ENCODE measurements around the gene LNP1. TPM values are rescaled to one million over a fixed set of nuclear protein-coding genes. Genes with fewer than 3 reads are reported as not detected.
A peak's percentile ranks its signal among the peaks of the same experiment; 100 is the strongest.
"Not testable (repeated sequence)": the region's sequence is repeated elsewhere in the genome, so short reads cannot be mapped to it uniquely, and the experiment has no call there.

The LNP1 gene, protein sequence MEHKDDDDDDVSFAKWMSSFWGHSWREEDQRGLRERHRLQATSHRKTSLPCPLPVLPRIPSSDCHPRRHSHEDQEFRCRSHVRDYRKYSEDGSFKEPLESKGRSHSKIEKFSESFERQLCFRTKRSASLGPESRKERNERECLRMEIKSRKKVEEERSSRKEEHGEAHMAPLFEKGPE
- total RNA-seq (1 to 10 TPM; 2.8 to 5.1 TPM), polyA plus RNA-seq (10 to 100 TPM in 1 of 2 donors, 1 to 10 TPM in 1; 6.5 to 12.8 TPM)
- long read RNA-seq, donor 1, transcript LNP1-201 (4 exons, 2,210 nt): major isoform, 9 of 13 reads
- long read RNA-seq, donor 1, partial matches to known transcripts: 3 of 13 reads
- long read RNA-seq, donor 1, other reads (novel, unspliced or antisense): 1 of 13 reads
- long read RNA-seq, donor 2, partial matches to known transcripts: 3 of 5 reads
- long read RNA-seq, donor 2, other reads (novel, unspliced or antisense): 0 of 5 reads

DNA sequence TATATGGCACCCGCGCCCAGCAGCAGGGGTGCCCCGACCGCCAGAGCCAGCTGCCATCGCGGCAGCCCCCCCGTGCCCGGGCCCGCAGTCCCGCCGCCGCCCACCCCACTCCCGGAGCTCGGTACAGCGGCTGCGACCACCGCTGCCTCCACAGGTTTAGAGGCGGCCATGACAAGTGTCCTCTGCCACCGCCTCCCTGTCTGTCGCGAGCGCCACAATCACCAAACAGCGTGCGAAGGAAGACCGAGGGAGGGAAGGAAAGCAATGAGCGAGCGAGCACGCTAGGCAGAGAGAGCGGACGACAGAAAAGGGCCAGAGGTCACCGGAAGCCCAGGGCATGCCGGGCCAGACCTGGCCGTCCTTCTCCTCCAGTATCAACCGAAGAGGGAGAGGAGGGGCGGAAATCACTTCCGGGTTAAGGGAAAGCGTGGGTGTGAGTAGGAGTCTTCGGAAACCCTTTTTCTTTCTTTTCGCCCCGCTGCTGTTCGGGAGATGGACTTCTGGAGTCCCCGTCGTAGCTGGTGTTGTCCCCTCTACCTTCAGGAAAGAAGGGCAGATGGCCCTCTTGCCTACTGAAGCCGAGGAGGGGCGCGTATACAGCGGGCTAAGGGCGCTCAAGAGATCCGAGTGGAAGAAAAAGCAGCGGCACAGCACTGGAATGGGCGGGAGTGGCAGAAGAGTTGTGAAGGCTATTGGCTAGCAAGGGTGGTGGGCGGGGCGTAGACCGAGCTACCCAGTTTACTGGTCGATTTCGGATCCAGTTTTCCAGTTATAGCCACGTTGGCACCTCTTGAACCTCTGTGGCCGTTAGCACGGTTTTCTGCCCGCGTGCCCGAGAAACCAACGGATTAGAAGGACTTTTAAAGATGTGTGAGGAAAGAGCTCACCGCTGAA is at the start of gene LNP1, which contains the start of gene TOMM70:
LNP1 (plus strand) TSS at position 760 of the 894 bp plus-strand sequence. CDS start 28,191 bp downstream, outside the sequence.
TOMM70 (minus strand) TSS at position 310 of the 894 bp plus-strand sequence; CDS start at position 170, 140 bp downstream.
- H3K36me3 ChIP-seq (ENCODE audit: control insufficient read depth in 1 of 2, insufficient read depth in 2 of 2, low read length in 1 of 2): no peaks in the 10 kb centered on the region
- peak within 1 kb of the TSS; percentile 34 to 92 for H3K27ac ChIP-seq (ENCODE audit: low read depth in 1 of 2, low read length in 2 of 2)
- H3K27me3 ChIP-seq (ENCODE audit: control insufficient read depth in 1 of 2, insufficient read depth in 2 of 2, low read length in 1 of 2): no peaks in the 10 kb centered on the region
- no peaks in the 10 kb centered on the region for H3K9me3 ChIP-seq (ENCODE audit: control insufficient read depth, low read length)
- DNase-seq: peak; percentile 98 to 99
- WGBS, 2 donors: 0 to 1% methylated on average over 59 to 64 of the region's 64 CpGs
- H3K4me1 ChIP-seq (ENCODE audit: control insufficient read depth in 1 of 2, insufficient read depth in 2 of 2, low read length in 2 of 2): no peaks in the 10 kb centered on the region
- intact Hi-C loops (cut with DNase I): loop anchor here (5.0 to 10.0 kb wide), 2 partner anchors 66 to 91 kb away; partner anchors contain the start of genes NIT2 (in 1 of the 2) and TMEM45A (in 1 of the 2)
- peak; percentile 99 for ATAC-seq (ENCODE audit: low FRiP score)
- H3K4me3 ChIP-seq (ENCODE audit: low read length in 2 of 2): peak within 1 kb of the TSS; percentile 92 to 96

DNA sequence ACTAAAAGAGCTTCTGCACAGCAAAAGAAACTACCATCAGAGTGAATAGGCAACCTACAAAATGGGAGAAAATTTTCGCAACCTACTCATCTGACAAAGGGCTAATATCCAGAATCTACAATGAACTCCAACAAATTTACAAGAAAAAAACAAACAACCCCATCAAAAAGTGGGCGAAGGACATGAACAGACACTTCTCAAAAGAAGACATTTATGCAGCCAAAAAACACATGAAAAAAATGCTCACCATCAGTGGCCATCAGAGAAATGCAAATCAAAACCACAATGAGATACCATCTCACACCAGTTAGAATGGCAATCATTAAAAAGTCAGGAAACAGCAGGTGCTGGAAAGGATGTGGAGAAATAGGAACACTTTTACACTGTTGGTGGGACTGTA is 49.6 kb upstream of the LNP1 start:
- intact Hi-C loops (cut with DNase I); H3K4me3 ChIP-seq (ENCODE audit: low read length in 2 of 2); DNase-seq; H3K27me3 ChIP-seq (ENCODE audit: control insufficient read depth in 1 of 2, insufficient read depth in 2 of 2, low read length in 1 of 2); H3K9me3 ChIP-seq (ENCODE audit: control insufficient read depth, low read length); H3K4me1 ChIP-seq (ENCODE audit: control insufficient read depth in 1 of 2, insufficient read depth in 2 of 2, low read length in 2 of 2); H3K27ac ChIP-seq (ENCODE audit: low read depth in 1 of 2, low read length in 2 of 2); ATAC-seq (ENCODE audit: low FRiP score): not testable (repeated sequence)
- peaks cover 10 to 23% of the 10 kb centered on the region in 2 donors for H3K36me3 ChIP-seq (ENCODE audit: control insufficient read depth in 1 of 2, insufficient read depth in 2 of 2, low read length in 1 of 2)
- 100% methylated on average over 2 of the region's 2 CpGs; no CpG with 5 or more reads in 1 of the 2 donors for WGBS, 2 donors

DNA sequence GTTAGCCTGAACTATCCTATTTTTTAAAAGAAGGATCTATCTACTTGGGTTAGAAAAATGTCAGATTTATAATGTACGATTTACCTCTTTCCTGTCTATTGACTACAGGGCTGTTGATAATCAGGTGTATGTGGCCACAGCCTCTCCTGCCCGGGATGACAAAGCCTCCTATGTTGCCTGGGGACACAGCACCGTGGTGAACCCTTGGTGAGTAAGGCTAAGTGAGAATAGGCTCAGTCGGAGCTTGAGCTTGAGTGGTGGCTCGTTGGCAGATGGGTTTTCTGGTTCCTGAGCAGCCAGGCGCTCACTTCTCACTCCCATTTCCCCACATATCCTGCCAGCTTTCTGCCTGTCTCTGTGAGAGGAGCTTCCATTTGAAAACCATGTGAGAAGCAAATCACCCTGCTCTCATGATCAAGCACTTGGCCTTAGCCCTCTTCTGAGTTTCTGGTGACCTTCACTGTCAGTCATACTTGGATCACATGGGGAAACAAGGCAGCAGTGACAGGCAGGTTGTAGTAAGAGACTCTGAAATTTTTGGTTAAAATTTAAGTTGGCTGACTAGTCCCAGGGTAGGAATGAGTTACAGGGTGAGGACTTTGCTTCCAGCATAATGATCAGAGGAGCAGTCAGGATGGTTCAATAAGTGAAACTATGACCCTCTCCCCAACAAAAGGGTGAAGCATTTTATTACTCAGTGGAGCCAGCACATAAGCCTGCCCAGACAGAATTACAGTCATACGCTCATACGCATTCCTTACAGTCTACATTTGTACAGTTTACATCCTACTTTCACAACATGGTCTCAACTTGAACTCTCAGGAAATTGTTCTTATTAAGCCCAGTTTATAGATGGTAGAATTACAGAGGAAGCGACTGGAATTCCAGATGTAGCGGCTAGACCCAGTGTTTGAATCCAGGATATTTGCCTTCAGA is 48.8 kb upstream of the LNP1 start:
- intact Hi-C loops (cut with DNase I): no loop called here
- no peak overlapping the region for H3K4me3 ChIP-seq (ENCODE audit: low read length in 2 of 2)
- 95 to 97% methylated on average over 10 of the region's 10 CpGs for WGBS, 2 donors
- DNase-seq (no peak), ATAC-seq (ENCODE audit: low FRiP score) (no peak)
- no peaks in the 10 kb centered on the region for H3K27me3 ChIP-seq (ENCODE audit: control insufficient read depth in 1 of 2, insufficient read depth in 2 of 2, low read length in 1 of 2)
- H3K4me1 ChIP-seq (ENCODE audit: control insufficient read depth in 1 of 2, insufficient read depth in 2 of 2, low read length in 2 of 2): no peaks in the 10 kb centered on the region
- H3K36me3 ChIP-seq (ENCODE audit: control insufficient read depth in 1 of 2, insufficient read depth in 2 of 2, low read length in 1 of 2): peaks cover 10 to 23% of the 10 kb centered on the region in 2 donors
- peaks cover 1% of the 10 kb centered on the region for H3K9me3 ChIP-seq (ENCODE audit: control insufficient read depth, low read length)
- H3K27ac ChIP-seq (ENCODE audit: low read depth in 1 of 2, low read length in 2 of 2): no peak overlapping the region

DNA sequence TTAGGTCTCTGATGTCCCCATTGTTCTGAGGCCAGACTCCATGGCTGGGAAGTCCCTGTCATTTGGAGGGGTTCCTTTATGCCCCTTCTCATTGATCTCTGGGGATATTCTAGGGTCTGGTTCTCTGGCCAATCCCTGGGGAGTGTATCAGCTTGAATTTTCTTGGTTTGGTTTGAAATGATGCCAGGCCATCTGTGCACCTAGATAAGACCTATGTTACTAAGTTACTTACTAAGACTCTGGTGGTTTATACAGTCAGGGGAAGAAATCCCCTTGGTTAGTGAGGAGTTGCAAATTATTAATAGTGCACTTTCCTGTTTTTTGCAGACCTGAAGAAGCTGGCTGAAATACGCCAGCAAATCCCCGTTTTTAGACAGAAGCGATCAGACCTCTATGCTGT is 46.5 kb upstream of the LNP1 start:
- Histone ChIP-seq H3K36me3 (ENCODE audit: control insufficient read depth in 1 of 2, insufficient read depth in 2 of 2, low read length in 1 of 2) (peaks cover 10 to 18% of the 10 kb centered on the region in 2 donors), H3K4me3 (ENCODE audit: low read length in 2 of 2) (no peak overlapping the region), H3K27ac (ENCODE audit: low read depth in 1 of 2, low read length in 2 of 2) (no peak overlapping the region), H3K27me3 (ENCODE audit: control insufficient read depth in 1 of 2, insufficient read depth in 2 of 2, low read length in 1 of 2) (no peaks in the 10 kb centered on the region), H3K9me3 (ENCODE audit: control insufficient read depth, low read length) (peaks cover 1% of the 10 kb centered on the region), H3K4me1 (ENCODE audit: control insufficient read depth in 1 of 2, insufficient read depth in 2 of 2, low read length in 2 of 2) (no peaks in the 10 kb centered on the region)
- DNase-seq: no peak
- no peak for ATAC-seq (ENCODE audit: low FRiP score)
- intact Hi-C loops (cut with DNase I): no loop called here
- WGBS, 2 donors: 81 to 93% methylated on average over 3 of the region's 3 CpGs

DNA sequence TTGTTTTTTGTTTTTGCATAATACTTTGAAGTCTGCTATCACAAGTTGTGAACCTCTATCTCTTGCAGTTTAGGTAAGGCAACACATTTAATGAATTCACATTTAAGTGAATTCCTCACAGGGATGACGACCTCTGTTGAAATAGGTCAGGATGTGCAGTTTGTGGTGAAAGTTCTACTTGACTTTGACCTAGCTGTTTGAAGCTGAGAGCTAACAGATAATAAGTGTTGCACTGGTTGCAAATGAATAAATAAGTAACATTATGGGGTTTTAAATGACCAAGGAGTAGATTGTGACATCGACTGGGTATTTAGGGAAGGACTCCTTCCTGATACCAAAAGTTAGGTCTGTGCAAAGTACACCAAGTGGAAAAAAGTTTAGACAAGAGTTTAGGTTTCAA is 42.9 kb upstream of the LNP1 start:
- intact Hi-C loops (cut with DNase I): no loop called here
- 94 to 95% methylated on average over 2 of the region's 2 CpGs for WGBS, 2 donors
- peaks cover 3% of the 10 kb centered on the region for H3K9me3 ChIP-seq (ENCODE audit: control insufficient read depth, low read length)
- DNase-seq (no peak), ATAC-seq (ENCODE audit: low FRiP score) (no peak)
- no peak overlapping the region for H3K4me3 ChIP-seq (ENCODE audit: low read length in 2 of 2)
- no peaks in the 10 kb centered on the region for H3K4me1 ChIP-seq (ENCODE audit: control insufficient read depth in 1 of 2, insufficient read depth in 2 of 2, low read length in 2 of 2)
- H3K27me3 ChIP-seq (ENCODE audit: control insufficient read depth in 1 of 2, insufficient read depth in 2 of 2, low read length in 1 of 2): no peaks in the 10 kb centered on the region
- no peak overlapping the region for H3K27ac ChIP-seq (ENCODE audit: low read depth in 1 of 2, low read length in 2 of 2)
- H3K36me3 ChIP-seq (ENCODE audit: control insufficient read depth in 1 of 2, insufficient read depth in 2 of 2, low read length in 1 of 2): peaks cover 1 to 14% of the 10 kb centered on the region in 2 donors

DNA sequence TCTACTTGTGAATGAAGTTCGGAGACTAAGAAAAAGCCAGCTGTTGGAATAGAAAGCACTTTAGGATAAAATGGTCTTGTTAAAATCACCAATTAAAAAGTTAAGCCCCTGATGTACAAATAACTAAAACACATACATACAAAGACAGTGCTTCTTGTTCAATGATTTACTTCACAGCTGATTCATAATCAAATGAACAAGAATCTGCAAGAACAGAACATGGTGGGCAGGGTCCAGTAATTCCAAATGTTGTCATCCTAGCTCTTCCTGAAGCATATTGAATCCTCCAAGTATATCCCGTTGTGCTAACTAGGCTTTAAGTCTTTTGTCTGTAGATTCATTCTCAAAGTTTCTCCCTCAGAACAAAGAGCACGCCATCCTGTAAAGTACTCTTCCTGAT is 42.3 kb upstream of the LNP1 start:
- intact Hi-C loops (cut with DNase I): no loop called here
- Histone ChIP-seq H3K9me3 (ENCODE audit: control insufficient read depth, low read length) (peaks cover 3% of the 10 kb centered on the region), H3K4me1 (ENCODE audit: control insufficient read depth in 1 of 2, insufficient read depth in 2 of 2, low read length in 2 of 2) (no peaks in the 10 kb centered on the region), H3K36me3 (ENCODE audit: control insufficient read depth in 1 of 2, insufficient read depth in 2 of 2, low read length in 1 of 2) (peaks cover 1 to 14% of the 10 kb centered on the region in 2 donors), H3K27ac (ENCODE audit: low read depth in 1 of 2, low read length in 2 of 2) (no peak overlapping the region), H3K27me3 (ENCODE audit: control insufficient read depth in 1 of 2, insufficient read depth in 2 of 2, low read length in 1 of 2) (no peaks in the 10 kb centered on the region), H3K4me3 (ENCODE audit: low read length in 2 of 2) (no peak overlapping the region)
- 90 to 93% methylated on average over 3 of the region's 3 CpGs for WGBS, 2 donors
- DNase-seq: no peak
- ATAC-seq (ENCODE audit: low FRiP score): no peak

DNA sequence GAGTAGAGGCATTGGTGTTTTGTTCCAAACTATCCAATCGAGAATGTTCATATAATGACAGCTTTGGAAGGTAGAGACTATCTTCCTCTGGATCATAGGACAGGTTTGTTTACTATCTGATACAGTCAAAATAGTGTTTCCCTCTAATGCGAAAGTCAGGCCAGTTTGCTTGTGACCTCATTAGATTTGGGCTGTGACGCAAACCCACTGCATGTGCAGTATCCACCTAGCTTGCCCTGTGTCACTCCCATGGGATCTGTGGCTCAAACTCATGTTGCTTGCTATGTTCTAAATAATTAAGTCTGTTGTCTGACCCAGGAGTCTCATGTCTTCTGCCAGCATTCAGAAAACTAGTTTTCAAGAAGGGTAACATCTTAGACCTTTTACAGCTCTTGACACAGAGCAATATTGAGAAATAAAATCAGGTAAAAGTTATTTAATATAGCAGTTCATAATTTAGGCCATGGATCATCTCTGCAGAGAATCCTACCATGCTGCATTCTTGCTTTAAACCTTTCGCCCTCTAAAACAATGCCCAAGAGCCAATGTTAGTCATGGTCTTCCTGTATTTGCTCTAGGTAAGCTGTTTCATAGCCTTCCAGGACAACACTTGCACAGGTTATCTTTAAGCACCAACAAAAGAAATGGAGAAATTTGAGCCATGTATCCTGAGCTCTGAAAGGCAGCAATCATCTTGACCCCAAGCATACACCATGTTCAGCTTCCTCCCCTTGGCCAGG is 40.4 kb upstream of the LNP1 start:
- no peak for DNase-seq
- Histone ChIP-seq H3K4me1 (ENCODE audit: control insufficient read depth in 1 of 2, insufficient read depth in 2 of 2, low read length in 2 of 2) (no peaks in the 10 kb centered on the region), H3K4me3 (ENCODE audit: low read length in 2 of 2) (no peak overlapping the region), H3K36me3 (ENCODE audit: control insufficient read depth in 1 of 2, insufficient read depth in 2 of 2, low read length in 1 of 2) (peaks cover under 1 to 3% of the 10 kb centered on the region in 2 donors), H3K27ac (ENCODE audit: low read depth in 1 of 2, low read length in 2 of 2) (no peak overlapping the region), H3K27me3 (ENCODE audit: control insufficient read depth in 1 of 2, insufficient read depth in 2 of 2, low read length in 1 of 2) (no peaks in the 10 kb centered on the region), H3K9me3 (ENCODE audit: control insufficient read depth, low read length) (peaks cover 3% of the 10 kb centered on the region)
- 97 to 99% methylated on average over 4 of the region's 4 CpGs for WGBS, 2 donors
- intact Hi-C loops (cut with DNase I): no loop called here
- no peak for ATAC-seq (ENCODE audit: low FRiP score)

Measured in aorta (tissue), 5 donors.